DMS 273 (cell line): ENCODE data around the gene TGFBR3.

Experiments
- DNase-seq: peaks from one replicate; lab custom pipeline; 2025; ENCODE audit not compliant: unreplicated experiment; lab: John Stamatoyannopoulos, UW

The TGFBR3 gene

DNA sequence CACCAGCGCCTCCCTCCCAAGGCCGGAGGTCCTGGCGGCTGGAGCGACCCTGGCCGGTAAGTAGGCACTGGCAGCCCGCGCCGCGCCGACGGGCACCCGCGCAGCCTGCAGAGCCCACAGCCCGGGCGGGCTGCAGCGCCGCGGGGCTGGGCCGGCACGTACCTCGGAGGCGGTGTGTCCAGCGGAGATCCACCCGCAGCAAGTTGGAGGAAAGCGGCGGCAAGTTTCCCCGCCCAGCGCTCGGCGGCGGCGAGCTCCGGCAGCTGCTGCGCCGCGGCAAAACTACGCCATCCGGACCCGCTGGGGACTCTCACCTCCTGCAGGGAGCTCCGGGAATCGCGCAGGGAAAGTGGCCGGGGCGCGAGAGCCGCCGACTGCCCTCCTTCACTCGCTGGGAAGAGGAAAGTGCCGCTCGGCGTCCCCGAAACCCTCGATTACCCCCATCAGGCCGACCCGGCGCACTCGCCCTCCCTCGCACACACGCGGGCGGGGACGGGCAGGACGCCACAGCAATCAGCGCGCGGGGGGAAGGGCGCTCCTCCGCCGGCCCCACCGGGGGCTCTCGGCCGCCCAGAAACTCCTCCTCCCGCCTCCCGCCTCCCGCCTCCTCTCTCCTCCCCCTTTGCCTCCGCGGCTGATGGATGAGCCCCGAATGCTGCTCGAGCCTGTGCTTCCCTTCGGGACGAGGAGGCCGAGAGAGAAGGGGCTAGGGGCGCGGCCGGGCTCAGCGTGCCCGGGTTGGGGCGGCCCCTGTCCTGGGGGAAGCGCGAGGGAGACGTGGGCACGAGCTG is at the start of gene TGFBR3:
TSS of gene TGFBR3 (minus strand) at position 436 of the 791 bp plus-strand sequence. CDS start 24,620 bp downstream, outside the sequence.
- DNase-seq: peak; percentile 93

GRCh38 chr1:91929250-91929649 is 43.3 kb upstream of the TGFBR3 start:
- DNase-seq: no peak

DNA sequence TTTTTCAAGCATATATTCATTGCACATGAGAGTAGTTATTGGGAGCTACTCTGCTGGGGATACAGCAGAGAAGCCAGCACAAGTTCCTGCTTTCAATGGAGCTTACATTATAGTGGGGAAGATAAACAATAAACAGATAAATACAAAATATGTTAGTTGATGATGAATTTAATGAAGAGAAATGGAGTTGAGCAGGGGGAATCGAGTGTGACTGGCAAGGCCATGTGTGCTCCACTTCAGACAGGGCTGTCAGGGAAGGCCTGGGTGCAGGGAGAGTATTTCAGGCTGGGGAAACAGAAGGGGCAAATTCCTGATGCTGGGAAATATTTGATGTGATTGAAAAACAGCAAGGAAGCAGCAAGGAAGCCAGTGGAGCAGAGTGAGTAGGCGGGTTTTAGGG is 42.1 kb upstream of the TGFBR3 start:
- DNase-seq: no peak

DNA sequence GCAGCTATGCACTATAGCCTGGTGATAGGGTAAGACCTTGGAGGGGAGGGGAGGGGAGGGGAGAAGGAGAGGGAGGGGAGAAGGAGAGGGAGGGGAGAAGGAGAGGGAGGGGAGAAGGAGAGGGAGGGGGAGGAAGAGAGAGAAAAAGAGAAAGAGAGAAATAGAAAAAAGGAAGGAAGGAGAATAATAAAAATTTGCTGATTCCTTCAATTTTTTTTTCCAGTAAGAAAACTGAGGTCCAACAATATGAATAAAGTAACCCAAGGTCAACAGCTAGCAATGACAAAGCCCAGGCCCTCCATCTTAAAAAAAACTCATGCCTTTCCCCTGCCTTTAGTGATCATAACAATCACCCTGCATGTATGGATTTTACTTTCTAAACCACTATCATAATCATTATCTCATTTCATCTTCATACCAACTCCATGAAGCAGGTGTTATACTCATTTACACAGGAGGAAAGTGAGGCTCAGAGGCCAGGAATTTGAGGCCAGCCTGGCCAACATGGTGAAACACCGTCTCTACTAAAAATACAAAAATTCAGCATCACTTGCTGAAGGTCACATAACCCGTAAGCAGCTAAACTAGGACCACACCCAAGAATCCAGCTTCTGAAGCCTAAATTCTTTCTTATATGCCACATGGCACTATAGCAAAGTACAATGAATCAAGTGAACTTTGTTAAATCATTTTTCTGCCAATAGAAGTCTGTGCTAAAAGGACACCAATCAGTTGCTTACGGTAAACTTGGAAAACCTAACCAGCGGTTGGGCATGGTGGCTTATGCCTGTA is 39.9 kb upstream of the TGFBR3 start:
- no peak for DNase-seq

GRCh38 chr1:91924146-91924545 is 38.2 kb upstream of the TGFBR3 start:
- DNase-seq: no peak

- no peak for DNase-seq
These were observed 34.0 kb upstream of the TGFBR3 start for GRCh38 chr1:91919962-91920361.

- no peak for DNase-seq
These were observed 31.0 kb upstream of the TGFBR3 start for GRCh38 chr1:91916811-91917460.

DNA sequence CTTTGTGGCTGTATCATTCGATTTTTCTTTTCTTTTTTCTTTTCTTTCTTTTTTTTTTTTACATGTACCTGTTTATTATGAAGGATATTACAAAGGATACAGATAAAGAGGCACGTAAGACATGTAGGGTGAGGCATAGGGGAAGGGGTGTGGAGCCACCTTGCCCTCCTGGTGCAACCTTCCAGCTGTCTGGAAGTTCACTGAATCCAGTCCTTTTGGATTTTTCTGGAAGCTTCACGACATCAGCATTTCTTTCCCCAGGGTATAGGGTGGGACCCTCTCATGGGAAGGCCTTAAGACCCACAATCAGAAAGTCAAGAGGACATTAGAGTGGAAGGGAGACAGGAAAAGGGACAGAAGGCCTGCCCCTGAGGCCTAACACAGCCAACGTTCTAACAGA is 30.1 kb upstream of the TGFBR3 start:
- no peak for DNase-seq

DNA sequence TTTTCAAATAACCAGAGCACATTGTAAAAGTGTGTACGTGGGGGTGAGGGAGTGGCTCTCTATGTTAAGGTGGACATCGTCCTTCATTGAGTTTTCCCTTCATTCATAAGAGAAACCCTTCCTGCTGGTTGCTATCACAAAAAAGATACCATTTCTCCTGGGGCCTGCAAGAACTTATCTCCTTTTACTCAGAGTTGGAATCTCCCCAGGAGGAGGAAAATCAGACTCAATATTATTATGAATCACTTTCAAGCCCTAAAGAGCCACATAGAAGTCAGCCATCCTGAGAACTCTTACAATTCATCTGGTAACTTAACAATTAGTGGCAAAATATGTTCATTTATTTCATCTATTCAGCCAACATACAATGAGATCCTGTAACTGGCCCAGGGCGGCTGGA is 27.1 kb upstream of the TGFBR3 start:
- DNase-seq: no peak

DNA sequence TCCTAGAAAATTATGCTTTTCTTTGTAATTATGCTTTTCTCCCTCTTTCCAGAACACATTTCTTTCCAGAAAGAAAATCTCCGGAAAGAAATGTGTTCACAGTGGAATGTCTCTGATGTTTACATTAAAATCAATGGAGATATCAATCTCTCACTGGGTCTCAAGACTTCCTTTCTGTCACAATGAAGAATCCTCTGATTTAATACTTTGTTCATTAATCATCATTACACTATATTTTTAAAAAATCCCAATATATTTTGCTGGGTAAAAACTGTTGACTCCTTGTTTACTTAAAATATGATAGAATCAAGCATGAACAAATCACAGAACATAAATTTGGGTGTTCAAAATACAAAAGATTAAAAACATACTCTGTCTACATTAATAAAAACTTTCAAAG is 26.3 kb upstream of the TGFBR3 start:
- no peak for DNase-seq

DNA sequence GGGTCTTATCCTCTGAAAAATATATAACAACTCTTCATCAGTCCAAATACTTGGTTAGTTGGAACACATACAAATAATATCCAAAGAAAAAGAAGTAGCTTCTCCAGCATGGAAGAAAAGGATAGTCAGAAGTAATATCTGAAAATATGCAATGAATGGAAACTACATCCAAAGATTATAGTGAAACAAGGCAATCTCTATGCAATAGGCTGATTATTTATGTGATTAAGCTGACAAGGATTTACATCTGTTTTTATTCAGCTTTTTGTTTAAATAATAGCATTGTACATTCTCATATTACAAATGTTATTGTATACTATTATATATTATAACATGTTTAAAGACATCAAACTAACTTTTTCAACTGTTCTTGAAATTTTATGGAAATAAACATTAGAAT is 15.3 kb upstream of the TGFBR3 start:
- DNase-seq: no peak

DNA sequence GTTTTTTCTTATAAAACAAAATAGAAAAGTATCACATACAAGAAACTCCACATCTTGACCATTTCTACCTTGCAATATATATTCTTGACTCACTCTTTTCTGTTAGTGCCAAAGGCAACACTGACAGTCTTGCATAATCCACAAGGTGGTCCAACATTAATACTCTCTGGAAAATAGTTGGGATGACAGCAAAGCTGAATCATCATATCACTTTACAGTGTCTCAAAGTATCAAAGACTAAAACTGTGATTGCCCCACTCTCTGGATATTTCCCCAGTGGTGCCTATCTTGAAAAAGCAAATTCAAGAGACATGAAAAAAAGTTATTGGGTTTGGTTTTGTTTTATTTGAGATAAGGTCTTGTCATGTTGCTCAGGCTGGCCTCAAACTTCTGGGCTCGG is 14.6 kb upstream of the TGFBR3 start:
- DNase-seq: no peak

DNA sequence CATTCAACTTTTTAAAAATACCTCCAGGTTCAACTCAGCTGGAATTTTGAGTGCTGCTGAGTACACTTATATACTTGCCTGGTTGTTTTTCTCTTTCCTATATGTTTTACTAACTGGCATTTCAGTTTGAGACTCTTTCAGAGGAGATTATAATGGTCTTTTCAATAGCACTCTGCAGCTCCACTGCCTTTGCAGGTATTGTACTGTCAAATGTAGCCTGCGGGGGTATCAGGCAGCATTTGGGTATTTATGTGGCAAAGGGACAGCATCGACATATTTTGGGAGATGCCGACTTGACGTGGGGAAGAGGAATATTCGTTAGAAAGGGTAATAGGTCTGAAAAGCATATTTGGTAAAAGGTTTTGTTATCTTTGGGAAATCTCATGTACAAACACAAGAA is 11.1 kb upstream of the TGFBR3 start:
- no peak for DNase-seq

DNA sequence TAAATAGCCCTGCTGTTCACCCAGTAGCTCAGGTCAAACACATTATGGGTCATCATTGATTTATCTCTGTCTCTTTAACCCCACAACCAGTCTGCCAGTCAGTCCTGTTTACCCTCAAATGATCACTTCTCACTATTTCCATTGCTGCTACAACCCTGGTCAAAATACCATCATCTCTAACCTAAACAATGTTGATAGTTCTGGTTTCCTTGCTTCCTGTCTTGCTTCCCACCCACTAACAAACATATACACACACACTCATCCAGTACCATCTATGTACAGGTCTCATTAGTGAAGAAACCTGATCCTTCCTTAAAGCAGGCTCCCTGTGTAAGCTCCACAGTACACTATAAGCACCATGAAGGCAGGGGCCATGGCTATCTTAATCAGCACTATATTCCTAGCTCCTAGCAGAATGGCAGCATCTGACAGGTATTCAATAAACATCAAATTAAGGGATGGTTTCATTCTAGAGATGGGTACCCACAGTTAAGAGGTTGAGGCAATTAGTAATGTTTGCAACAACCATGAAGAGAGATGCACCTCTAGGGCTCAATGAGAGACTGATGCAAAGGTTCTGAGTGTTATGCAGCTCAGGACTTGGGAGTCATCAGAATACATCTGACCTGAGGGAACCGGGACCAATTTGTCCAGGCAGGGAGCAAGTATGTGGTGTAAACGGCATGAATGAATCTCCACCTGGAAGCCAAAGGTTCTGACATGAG is 10.0 kb upstream of the TGFBR3 start:
- DNase-seq: no peak

- no peak for DNase-seq
These were observed 8.2 kb upstream of the TGFBR3 start for GRCh38 chr1:91894036-91894761.

DNA sequence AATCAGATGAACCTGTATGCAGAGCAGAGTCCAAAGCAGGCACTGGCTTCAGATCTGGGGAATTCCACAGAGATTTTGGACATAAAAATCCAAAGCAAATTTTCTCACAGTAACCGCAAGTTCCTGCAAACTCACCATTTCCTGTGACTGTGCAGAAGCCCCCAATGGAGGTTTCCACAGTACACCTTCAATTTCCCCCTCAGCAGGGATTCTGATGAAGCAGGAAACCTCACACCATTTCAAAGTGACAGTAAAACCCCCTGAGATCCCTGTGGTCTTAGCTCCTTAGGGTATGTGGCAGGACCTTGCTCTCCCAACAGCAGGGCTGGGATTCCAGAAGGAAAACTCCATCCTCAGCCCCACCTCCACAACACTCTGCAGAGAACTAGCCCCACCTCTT is 6.0 kb upstream of the TGFBR3 start:
- DNase-seq: no peak

GRCh38 chr1:91891454-91891853 is 5.5 kb upstream of the TGFBR3 start:
- DNase-seq: no peak

DNA sequence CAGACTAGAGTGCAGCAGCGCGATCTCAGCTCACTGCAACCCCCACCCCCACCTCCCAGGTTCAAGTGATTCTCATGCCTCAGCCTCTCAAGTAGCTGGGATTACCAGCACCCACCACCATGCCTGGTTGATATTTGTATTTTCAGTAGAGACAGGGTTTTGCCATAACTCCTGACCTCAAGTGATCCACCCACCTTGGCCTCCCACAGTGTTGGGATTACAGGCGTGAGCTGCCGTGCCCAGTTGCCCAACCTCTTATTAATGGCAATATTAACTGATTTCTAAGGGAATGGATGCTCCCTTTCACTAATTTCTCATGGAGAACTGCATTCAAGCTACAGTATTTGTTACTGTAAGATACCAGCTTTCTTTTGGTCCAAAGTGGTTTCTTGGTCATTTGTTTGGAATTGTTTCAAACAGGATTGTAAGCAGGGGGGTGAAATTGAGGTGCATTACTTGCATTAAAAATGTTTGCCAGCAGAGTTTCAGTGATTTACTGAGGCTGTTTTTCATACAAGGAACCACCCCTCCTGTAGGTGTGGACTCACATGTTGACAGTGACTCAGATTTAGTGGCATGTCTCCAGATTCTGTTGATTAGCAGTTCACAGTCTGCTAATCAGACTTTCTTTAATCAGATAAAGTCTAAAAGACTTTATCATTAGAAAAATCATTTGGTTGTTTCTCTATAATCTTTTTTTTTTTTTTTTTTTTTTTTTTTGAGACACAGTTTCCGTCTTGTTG is 3.9 kb upstream of the TGFBR3 start:
- DNase-seq: peak; percentile 29

DNA sequence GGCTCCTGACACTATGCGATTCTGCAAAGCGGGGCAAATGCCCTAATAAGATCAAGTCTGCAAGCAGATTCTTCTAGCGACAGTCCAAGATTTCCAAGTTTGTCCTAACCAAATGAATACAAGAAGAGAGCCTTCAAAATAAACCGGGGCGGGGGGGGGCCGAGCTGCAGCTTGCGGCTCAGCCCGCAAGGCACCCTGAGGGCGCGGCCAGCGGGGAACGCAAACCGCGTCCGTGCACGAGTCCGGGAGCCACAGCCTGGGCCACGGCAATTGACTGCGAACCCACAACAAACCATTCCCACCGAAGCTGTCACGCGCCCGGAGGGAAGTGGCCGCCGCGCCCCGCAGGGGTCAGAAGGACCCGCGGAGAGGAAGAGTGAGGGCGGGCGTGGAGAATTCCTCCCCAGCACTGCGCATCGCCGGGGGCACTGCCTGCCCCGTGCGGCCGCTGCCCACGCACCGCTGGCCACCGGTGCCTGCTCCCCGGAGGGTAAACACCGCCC is 687 bp downstream of the TGFBR3 start:
- DNase-seq: peak; percentile 66
